Measurements from ENCODE around the gene KRT7.

Gene KRT7

GRCh38 chr12:52232674-52233461 lies at the start of gene KRT7:
TSS of gene KRT7 (plus strand) at chr12:52233243. CDS start at chr12:52233297, 54 bp downstream.
- no peak for DNase-seq

- no peak for DNase-seq
Measured at GRCh38 chr12:52183544-52183910, 49.5 kb upstream of the KRT7 start.

GRCh38 chr12:52183971-52184370 lies 49.1 kb upstream of the KRT7 start:
- no peak for DNase-seq

- peak; percentile 3 for DNase-seq
Measured at GRCh38 chr12:52184813-52185212, 48.2 kb upstream of the KRT7 start.

GRCh38 chr12:52185400-52185967 lies 47.6 kb upstream of the KRT7 start:
- DNase-seq = no peak

GRCh38 chr12:52186118-52186840 lies 46.8 kb upstream of the KRT7 start:
- no peak for DNase-seq

- no peak for DNase-seq
Measured at GRCh38 chr12:52187206-52187605, 45.8 kb upstream of the KRT7 start.

GRCh38 chr12:52187640-52188039 lies 45.4 kb upstream of the KRT7 start:
- DNase-seq = no peak

GRCh38 chr12:52188658-52189057 lies 44.4 kb upstream of the KRT7 start:
- no peak for DNase-seq

GRCh38 chr12:52189376-52190174 lies 43.5 kb upstream of the KRT7 start:
- DNase-seq = no peak

GRCh38 chr12:52190860-52191729 lies 41.9 kb upstream of the KRT7 start:
- no peak for DNase-seq

GRCh38 chr12:52191841-52192791 lies 40.9 kb upstream of the KRT7 start, which contains the start of gene KRT80:
TSS of gene KRT80 (minus strand) at chr12:52192014. CDS start at chr12:52191902, 112 bp downstream.
- DNase-seq = no peak

GRCh38 chr12:52193532-52193931 lies 39.5 kb upstream of the KRT7 start:
- DNase-seq = peak; percentile 10

- DNase-seq = no peak
Measured at GRCh38 chr12:52193991-52194390, 39.1 kb upstream of the KRT7 start.

GRCh38 chr12:52195065-52195730 lies 37.8 kb upstream of the KRT7 start:
- DNase-seq = no peak

GRCh38 chr12:52197371-52198231 lies 35.4 kb upstream of the KRT7 start:
- no peak for DNase-seq

- no peak for DNase-seq
Measured at GRCh38 chr12:52198454-52199215, 34.4 kb upstream of the KRT7 start.

- DNase-seq = no peak
Measured at GRCh38 chr12:52199294-52199919, 33.6 kb upstream of the KRT7 start.
